Measurements from ENCODE around the gene HOXA3.

DNA sequence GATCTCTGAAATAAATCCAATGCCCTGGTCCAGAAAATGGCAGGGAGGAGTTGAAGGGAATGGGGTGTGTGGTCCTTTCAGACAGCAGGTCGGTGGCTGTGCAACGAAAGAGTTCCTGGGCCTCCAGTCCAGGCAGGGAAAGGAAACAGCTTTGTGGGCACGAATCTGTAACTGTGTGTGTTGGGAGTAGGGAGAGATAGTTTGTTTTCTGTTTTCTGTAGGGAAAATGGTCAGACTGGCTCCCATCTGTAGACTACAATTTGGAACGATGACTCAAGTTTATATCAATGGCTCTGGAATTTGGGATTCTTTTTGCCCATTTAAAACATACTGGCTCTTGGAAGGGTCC, 15.5 kb upstream of the HOXA3 start:
- no peak for TF ChIP-seq MAX (IDR thresholded peaks at IDR 0.05; ENCODE audit: low read depth, low read length)
- TF ChIP-seq, protein P1, sequence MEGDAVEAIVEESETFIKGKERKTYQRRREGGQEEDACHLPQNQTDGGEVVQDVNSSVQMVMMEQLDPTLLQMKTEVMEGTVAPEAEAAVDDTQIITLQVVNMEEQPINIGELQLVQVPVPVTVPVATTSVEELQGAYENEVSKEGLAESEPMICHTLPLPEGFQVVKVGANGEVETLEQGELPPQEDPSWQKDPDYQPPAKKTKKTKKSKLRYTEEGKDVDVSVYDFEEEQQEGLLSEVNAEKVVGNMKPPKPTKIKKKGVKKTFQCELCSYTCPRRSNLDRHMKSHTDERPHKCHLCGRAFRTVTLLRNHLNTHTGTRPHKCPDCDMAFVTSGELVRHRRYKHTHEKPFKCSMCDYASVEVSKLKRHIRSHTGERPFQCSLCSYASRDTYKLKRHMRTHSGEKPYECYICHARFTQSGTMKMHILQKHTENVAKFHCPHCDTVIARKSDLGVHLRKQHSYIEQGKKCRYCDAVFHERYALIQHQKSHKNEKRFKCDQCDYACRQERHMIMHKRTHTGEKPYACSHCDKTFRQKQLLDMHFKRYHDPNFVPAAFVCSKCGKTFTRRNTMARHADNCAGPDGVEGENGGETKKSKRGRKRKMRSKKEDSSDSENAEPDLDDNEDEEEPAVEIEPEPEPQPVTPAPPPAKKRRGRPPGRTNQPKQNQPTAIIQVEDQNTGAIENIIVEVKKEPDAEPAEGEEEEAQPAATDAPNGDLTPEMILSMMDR (IDR thresholded peaks at IDR 0.05; ENCODE audit: low read depth, low read length) = no peak

Data from NB4 (cell line).